HG03520 (cell line): ENCODE measurements around the gene LINGO1.

Experiments
- ATAC-seq: cut with Tn5 transposase; IDR thresholded peaks from one replicate; pipeline ENCODE4 v1.9.1; 2021; ENCODE audit warnings: mild to moderate bottlenecking, moderate library complexity; ENCODE audit not compliant: unreplicated experiment

Gene LINGO1

DNA sequence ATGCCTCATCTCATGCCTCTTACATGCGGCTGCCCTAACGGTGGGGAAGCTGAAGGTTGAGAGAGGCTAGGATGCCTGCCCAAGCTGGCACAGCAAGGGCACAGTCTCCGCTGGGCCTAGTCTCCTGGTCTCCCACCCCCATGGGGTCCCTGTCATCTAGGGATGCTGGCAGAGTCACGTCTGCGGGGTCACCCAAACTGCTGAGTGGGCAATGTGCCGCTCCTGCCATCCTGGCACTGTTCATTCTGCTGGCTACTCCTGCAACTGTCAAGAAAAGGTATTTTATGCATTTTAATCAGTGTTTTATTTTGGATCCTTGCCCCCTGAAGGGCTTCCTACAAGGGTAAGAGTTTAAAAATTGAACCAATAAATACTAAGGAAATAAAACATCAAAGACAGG lies 12.8 kb downstream of the LINGO1 start:
- ATAC-seq: no peak

DNA sequence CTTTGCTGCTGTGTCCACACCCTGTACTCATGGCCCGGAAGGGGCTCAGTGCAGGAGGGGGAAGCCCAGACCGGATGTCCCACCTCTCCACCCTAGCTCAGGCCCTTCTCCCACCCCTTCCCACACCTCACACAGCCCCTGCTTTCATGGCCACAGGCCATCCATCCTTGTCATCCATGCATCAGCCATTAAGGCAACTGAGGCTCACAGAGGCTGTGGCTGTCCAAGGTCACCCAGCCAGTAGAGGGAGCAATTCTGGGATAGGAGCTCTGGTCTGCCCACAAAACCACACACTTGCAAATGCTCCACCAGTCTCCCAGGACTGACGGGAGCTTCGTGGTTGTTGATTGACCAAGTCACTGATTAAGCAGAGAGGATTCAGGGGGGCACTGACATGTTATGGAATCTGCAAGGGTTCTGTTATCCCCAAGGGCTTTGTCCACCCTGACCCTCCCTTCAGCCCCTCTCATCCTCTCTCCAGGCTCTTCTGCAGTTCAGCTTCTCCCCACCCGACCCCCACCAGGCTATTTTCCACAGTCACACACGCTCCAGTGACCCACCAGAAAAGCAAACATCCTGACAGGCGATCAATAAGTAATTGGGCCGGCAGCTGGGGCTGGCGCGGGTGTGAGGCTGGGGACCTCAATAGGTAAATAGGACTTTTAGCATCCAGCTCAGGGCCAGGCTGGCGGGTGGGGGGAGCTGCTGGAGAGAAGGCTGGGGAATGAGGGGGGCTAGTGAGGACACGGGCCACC lies 15.1 kb downstream of the LINGO1 start:
- no peak for ATAC-seq

DNA sequence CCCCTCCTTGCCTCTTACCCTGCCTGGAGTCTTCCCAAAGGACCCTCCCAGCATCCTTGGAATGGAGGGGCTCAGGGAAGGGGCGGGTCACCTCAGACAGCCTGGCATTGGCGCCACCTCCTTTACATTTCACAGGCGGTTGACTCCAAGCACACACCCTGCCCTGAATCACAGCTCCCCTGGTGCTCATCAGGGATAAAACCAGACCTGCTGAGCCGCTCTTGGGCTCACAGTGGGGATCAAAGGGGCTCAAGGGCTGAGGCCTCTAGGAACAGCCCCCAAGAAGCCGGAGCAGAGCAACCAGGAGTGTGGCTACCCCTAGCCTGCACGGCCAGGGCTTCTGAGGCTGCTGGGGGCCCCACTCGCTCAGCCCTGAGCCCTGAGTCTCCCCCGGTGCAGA lies 16.6 kb downstream of the LINGO1 start:
- ATAC-seq: no peak

DNA sequence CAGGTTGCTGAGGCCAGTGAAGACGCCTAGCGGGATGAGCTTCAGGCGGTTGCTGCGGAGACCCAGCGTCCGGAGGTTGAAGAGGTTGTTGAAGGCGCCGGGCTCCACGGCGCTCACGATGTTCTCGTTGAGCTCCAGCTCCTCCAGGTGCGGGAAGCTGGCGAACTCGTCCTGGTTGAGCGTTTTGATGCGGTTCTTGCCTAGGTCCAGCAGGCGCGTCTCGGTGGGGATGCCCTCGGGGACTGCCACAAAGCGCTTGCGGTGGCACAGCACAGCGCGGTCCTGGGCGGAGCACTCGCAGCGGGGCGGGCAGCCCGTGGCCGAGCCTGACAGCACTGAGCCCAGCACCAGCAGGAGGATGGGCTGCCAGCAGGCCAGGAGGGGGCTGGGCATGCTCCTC lies 17.2 kb downstream of the LINGO1 start:
- ATAC-seq: no peak

DNA sequence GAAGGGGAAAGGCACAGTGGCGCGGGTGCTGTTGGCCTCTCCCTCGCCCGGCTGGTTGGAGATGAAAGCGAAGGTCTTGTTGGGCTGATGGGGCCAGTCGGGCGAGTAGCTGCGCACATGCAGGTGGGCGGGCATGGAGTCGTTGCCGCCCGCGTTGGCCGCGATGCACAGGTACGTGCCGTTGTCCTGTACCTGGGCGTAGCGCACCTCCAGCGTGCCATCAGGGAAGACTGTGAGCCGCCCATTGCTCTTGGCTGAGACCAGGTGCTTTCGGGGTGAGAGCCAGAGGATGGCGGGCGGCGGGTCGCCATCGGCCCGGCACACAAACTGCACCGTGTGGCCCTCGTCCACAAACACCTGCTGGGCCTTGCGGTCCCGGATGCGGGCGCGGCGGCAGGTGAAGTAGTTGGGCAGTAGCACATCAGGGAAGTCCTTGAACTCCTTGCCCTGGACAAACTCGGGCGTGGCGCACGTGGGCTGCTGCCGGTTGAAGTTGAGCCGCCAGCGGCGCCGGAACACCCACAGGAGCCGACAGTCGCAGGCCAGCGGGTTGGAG lies 18.4 kb downstream of the LINGO1 start:
- no peak for ATAC-seq

DNA sequence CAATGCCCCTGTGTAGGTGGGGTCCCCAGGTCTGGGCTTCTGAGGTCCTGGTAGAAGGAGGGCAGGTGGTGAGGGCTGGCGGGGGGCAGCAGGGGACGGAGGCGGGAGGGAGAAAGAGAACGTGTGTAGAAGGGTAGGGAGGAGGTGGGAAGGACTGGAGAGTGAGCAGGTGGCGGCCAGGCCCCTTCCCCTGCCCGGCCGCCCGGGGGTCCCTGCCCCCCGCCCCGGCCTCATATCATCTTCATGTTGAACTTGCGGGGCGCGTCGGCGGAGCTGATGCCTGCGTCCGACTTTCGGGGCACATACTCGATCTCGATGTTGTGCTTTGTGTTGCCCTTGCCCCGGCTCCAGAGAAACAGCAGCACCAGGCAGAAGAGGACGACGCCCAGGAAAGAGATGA lies 18.9 kb downstream of the LINGO1 start:
- no peak for ATAC-seq

DNA sequence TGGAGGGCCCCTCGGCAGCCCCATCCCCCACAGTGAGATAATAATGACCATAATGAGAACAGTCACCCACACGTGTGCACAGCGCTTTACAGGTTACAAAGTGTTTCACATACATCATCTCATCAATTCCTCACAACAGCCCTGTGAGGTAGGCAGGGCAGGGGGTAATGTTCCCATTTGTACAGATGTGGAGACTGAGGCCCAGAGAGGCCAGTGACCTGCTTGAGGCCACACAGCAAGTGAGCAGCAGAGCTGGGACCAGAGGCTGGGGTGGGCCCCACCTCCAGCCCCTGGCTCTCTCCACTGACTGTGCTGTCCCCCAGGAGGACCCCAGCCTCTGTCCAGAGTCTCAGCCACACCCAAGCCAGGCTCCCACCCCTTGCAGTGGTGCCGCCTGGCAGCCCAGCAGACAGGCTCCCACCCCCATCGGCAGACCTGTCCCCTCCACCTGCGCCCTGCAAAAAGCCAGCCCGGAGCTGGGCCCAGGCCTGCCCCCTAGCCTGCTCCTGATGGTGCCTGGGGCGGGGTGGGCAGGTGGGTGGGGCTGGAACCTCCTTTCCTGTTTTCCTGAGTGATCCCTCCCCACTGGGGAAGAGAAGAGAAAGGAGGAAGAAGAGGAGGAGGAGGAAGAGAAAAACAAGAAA lies 19.6 kb downstream of the LINGO1 start:
- ATAC-seq: no peak

DNA sequence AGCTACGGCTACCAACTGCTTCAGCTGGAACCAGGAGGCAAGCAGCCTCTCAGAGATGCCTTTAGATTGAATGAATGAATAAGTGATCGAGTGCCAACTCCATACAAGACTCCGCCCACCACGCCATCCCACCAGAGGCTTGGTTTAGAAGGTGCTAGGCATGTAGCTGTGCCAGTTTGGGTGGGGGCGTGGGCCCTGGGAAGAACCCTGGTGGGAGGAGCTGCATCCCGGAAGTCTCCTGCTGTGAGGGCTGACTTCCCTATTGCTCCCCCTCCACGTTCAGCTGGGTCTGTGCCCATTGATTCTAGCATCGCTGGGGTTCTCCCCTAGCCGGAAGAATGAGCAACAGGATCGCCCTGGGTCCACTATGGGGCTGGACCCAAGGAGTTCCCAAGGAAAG lies 20.9 kb downstream of the LINGO1 start:
- no peak for ATAC-seq

DNA sequence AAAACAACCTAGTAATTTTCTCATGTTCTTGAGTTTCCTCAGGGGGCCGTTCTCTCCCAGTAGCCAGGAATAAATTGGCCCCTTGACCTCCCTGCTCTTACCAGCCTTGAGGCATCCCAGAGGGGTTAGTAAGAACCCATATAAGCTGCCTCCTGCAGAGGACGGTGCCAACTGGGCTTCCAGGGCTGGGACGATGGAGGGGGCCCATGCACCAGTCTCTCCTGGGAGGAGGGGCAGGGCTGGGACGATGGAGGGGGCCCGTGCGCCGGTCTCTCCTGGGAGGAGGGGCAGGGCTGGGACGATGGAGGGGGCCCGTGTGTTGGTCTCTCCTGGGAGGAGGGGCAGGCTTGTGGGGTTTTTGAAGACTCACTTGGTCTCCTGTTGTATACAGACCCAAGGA lies 22.0 kb downstream of the LINGO1 start:
- ATAC-seq: no peak

DNA sequence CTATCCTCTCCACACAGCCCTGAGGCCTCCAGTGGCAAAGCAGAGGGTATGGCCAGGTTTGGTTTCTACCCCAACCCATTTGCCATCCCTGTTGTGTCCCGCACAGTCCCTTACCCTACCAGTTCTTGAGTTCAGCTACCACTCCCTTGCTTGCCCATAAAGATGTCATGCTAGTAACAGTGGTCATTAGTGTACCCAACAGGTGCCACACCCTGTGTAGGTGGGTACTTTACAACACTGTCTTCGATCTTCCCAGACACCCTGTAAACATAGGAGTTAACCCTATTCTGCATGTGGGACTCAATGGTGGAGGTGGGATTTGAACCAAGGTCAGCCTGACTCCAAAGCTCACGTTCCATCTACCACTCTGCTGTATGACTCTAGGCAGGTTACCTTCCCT lies 23.2 kb downstream of the LINGO1 start:
- no peak for ATAC-seq

DNA sequence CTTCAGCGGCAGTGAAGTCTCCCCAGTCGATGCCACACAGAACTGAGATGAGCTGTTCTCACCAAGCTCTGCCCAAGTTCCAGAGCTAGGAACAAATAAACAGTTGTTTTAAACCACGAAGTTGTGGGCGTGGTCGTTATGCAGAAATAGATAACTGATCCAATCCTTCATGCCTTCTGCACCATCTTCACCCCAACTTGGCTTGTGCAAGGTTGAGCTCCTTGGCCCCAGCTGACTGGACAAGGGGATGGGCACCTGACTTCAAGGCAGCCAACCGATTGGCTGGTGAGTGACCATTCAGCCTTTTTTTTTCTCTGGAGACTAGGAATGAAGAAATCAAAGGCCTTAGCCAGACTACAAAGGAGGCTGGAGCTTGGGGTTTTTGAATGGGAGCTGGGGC lies 23.9 kb downstream of the LINGO1 start:
- no peak for ATAC-seq

DNA sequence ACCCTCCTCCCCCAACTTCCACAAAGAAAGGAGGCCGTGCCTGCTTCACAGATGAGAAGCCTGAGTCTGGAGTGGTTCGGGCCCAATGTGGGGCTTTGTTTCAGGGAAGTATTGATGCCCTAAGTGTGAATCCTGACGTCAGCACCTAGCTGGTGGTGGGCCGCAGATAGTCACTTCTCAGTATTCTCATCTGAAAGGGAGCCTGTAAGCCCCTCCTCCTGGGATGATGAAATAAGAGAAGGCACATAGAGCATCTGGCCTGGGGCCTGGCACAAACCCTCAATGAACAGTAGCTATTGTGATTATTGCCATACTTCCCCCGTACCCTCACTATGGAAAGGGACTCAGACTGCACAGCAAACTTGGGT lies 24.8 kb downstream of the LINGO1 start:
- ATAC-seq: no peak

DNA sequence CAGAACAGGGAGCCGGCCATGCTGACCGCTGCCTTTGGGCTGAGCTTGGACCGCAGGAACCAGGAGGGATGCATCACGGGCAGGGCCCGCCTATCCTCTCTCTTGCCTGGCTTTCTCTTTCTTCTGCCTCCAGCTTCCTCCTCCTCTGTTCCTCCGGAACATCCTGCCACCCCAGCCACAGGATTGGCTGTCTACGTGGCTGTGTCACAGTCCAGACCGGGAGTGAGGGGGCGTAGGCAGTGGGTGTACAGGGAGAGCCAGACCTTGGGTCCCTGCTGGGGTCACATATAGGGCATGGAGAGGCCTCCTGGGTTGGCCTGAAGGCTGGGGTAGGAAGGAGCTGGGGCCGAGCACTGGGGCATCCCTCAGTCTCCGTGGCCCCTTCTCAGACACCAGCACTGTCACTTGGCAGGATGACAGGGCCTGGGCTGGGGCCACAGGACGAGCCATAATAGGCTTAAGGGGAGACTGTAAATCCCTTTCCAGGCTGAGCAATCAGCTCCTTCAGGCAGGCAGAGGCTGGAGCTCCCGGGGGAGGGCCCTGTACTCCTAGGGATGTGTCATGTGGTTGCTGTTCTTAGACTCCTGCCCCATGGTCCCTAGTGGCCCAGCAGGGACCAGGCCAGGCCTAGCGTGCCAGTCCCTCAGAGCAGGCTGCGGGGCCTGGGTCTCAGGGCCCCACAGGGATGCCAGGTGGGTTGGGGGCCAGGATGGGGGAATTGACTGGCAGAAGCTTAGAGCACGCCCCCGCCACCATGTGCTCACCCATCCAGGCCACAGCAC lies 25.4 kb downstream of the LINGO1 start:
- ATAC-seq: no peak

DNA sequence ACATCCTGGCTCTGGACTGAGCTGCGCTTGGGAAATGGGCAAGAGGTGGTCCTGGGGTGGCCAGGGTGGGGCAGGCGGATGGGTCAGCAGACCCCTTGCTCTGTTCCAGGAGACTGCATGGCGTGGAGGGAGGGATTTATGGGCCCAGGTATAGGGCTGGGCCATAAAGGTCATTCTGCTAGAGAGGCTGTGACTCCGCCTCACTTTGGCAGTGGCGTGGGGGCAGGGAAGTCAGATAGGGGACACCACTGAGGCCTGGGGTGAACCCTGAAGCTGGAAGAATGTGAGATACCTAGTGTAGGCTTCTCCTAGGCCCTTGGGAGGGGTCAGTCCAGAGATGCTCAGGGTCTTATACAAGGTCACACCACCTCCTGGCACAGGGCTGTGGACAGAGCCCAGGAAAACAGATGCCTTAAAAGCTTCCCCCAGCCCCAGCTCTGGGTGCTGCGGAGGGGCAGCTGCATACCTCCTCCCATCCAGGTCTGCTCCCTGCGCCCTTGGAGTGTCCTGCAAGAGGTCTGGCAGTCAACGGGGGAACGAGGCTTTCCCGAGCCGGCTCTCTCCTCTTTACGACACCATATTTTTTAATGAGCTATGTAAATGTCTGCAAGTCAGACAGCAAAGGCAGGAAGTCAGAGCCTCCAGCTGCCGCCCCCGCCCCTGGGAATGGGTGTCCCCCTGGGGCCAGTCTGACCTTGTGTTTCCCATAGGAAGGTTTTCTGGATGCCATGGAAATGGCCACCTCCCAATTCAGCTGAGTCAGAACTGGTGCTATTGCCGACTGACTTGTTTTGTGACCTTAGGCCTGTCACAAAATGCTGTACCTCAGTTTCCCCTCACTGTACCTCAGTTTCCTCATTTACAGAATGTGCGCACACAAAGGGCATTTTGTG lies 26.3 kb downstream of the LINGO1 start:
- no peak for ATAC-seq

DNA sequence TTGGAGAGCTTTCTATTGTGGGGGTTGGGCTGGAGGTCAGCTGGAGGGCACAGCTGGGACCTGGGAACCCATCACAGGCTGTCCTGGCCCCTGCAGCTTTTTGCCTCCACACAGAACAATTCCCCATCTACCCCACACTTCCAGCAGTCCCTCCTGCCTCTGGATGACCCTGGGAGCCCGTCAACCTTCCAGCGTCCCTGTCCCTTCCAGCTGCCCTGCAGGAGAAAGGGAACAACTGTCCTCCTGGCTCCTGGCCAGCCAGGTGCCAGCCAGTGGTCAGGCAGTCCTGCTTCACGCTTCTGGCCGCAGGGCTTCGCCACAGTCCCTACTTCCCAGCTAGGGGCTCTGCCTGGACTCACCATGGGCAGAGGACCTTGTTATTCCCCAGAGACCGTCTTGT lies 27.2 kb downstream of the LINGO1 start:
- no peak for ATAC-seq

DNA sequence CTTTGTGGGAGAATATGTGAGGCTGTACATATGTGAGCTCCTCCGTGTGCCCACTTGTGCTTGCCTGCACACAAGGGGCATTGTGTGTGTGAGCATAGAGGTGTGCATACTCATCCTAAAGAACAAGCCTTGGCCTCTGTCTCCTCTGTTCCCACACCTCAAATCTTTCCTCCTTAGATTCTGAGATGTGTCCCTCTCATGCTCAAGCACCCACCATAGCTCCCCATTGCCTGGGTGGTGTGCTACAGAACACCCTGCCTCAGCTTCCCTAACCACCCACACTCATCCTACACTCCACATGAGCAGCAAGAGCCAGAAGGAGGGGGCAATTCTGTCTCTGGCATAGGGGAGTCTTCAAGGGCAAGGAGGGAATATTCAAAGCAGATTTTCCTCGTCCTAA lies 27.7 kb downstream of the LINGO1 start:
- ATAC-seq: no peak

DNA sequence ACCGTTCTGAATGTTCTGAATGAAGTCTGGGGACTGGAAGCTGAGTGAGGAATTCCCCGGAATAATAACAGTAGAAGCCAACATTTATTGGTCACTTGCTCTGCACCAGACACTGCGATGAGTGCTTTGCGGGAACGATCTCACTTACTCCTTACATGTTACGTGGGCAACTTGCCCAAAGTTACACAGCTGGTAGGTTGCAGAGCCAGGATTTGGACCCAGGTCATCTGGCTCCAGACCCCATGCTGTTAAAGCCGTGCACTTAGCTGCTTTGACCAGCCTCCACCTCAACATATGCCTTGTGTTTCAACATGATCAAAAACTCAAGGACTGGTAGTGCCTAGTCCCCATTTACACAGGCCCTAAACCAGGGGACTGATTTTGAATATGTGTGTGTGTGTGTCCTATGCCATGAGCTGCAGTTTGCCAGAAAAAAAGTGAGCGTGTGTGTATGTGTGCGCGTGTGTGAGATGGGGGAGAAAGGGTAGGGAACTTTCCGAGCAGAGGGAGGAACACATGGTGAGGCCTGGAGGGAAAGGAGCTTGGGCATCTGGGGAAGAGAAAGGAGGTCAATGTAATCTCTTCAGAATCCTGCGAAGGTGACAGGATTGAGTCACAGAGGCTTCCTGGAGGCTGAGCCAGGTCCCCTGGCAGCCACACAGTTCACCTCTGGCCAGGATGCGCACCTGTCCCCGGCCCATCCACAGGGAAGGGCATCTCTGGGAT lies 28.9 kb downstream of the LINGO1 start:
- ATAC-seq: no peak

DNA sequence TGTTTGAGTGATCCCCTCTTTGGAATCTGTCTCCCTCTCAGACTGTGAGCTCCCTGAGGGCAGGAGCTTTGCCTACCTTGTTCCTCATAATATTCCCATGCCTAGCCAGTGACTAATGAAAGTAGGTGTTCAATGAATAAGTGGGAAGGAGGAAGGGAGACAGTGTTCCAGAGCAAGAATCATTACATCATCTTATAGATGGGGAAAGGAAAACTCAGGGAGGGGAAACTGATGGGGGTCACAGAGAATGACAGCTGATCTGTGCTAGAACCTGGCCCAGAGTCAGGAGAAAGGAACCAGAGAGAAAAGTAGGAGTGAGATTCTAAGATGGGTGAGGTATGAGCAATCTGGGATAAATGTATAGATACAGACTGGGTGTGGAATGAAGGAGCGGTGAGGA lies 29.9 kb downstream of the LINGO1 start:
- no peak for ATAC-seq

DNA sequence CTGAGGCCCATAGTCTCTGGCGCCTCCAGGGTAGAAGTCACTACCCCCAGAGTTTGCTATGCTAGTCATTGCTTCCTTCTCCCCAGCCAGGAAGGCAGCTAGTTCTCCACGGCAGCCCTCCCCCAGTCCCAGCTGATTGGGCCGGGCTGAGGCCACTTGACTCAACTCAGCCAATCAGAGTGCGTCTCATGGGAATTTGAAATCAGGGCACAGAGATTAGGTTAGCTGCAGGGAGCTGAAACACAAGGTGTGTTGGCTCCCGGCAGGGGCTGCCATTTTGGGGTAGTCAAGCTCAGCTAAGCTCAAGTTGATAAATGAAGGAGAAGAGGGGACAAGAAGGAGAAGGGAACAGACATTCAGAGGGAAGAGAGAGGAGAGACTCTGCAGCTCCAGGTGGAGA lies 32.8 kb downstream of the LINGO1 start:
- ATAC-seq: no peak

DNA sequence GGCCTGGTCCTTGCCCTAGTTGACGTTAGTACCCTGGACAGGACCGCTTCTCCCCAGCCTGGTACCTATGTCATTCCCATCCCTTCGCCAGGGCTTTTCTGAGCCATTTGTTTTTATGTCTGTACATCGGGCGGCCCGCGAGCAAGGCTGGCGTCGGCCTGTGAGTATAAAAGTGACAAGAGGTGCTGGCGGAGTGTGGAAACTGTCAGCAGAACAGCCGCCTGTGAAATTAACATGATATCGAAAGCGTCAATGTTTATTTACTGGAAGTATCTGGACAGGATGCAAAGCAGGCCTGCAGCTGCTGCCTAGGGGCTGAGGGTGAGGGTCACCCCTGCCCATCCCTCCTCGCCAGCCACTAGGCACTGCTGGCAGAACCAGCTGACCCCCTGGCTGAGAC lies 33.4 kb downstream of the LINGO1 start:
- ATAC-seq: no peak
